Measurements from ENCODE around the gene IQGAP1. TPM values are rescaled to one million over a fixed set of nuclear protein-coding genes. Genes with fewer than 3 reads are reported as not detected.

Gene IQGAP1
- total RNA-seq, 3 donors from 2014 or later (not counting 1 experiment from before 2014, with no cell fraction given) = 431 to 493 (median 446) TPM

DNA sequence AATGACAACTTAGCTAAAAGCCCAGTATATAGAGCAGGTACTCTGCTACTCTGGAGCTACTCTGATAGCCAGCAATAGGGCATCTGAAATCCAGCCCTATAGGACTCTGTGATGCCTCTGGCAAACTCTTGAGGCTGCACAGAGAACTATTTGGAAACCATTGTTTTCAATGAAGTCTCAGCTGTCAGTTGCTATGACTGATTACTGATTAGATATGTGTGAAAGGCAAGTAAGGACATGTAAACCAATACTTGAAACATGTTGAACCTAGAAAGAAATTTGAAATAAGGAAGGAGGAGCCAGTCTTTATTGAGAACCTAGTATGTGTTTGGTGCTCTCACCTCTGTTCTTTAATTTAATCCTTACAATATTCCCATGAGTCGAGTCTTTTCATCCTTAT is 101.5 kb downstream of the IQGAP1 start:
- Histone ChIP-seq H3K27ac (ENCODE audit: low read length) (no peak overlapping the region), H3K27me3 (ENCODE audit: control insufficient read depth, insufficient read depth, low read length) (no peaks in the 10 kb centered on the region), H3K36me3 (ENCODE audit: control insufficient read depth, insufficient read depth, low read length) (peaks cover 89% of the 10 kb centered on the region), H3K9me3 (ENCODE audit: control insufficient read depth, insufficient read depth, low read length) (no peaks in the 10 kb centered on the region), H3K4me3 (ENCODE audit: low read length) (no peak overlapping the region), H3K4me1 (ENCODE audit: control insufficient read depth, insufficient read depth, low read length) (no peaks in the 10 kb centered on the region)
- no peaks in the 10 kb centered on the region for H3K9me3 Mint-ChIP-seq
- no peak for ATAC-seq
- TF ChIP-seq, protein P1, sequence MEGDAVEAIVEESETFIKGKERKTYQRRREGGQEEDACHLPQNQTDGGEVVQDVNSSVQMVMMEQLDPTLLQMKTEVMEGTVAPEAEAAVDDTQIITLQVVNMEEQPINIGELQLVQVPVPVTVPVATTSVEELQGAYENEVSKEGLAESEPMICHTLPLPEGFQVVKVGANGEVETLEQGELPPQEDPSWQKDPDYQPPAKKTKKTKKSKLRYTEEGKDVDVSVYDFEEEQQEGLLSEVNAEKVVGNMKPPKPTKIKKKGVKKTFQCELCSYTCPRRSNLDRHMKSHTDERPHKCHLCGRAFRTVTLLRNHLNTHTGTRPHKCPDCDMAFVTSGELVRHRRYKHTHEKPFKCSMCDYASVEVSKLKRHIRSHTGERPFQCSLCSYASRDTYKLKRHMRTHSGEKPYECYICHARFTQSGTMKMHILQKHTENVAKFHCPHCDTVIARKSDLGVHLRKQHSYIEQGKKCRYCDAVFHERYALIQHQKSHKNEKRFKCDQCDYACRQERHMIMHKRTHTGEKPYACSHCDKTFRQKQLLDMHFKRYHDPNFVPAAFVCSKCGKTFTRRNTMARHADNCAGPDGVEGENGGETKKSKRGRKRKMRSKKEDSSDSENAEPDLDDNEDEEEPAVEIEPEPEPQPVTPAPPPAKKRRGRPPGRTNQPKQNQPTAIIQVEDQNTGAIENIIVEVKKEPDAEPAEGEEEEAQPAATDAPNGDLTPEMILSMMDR (IDR thresholded peaks at IDR 0.05) = no peak
- no peak overlapping the region for H3K4me3 Mint-ChIP-seq
- peaks cover 45% of the 10 kb centered on the region for H3K36me3 Mint-ChIP-seq
- H3K27ac Mint-ChIP-seq = peak overlapping the region in 1 of 2 donors; percentile 22
- no peak for DNase-seq
- intact Hi-C loops (cut with micrococcal nuclease) = no loop called here
- peaks cover 5 to 16% of the 10 kb centered on the region in 2 donors for H3K4me1 Mint-ChIP-seq
- WGBS (ENCODE audit: insufficient coverage) = 100% methylated on average over 1 of the region's 1 CpG
- no peaks in the 10 kb centered on the region for H3K27me3 Mint-ChIP-seq (ENCODE audit: low read depth in 2 of 2)

DNA sequence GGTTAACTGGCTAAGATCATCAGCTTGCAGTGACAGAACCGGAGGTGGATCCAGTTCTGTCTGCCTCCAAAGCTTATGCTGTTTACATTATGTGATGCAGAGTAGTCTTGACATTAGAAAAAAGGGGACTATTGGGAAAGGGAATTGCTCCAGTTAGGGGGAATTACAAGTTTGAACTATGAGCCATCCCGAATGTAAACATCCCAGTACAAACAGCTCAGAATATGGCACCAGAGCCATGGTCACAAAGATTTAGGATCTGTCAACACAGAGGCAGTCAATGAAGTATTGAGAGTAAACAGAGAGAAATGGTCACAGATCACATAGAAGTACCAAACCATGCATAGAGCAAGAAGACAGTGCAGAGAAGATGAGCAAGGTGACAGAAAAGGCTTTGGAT is 101.9 kb downstream of the IQGAP1 start:
- peaks cover 49% of the 10 kb centered on the region for H3K36me3 Mint-ChIP-seq

DNA sequence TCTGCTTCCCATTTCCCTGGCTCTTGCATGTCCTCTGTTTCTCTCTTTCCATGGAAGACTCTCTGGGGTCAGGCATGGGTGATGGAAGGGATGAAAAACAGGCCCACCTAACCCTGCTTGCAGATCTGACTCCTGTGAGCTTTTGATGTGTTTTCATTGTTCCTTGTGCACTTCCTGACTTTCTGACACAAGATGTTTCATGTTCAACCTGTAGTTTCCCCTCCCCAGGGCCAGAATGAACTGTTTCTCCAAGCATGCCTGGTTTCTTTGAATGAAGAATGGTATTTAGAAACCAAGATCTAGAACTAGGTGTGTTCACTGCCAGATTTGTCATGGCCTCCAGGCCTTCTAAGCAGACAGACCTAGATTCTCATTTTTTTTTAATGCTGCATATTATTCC is 105.6 kb downstream of the IQGAP1 start:
- intact Hi-C loops (cut with micrococcal nuclease) = no loop called here
- Histone ChIP-seq H3K9me3 (ENCODE audit: control insufficient read depth, insufficient read depth, low read length) (no peaks in the 10 kb centered on the region), H3K27me3 (ENCODE audit: control insufficient read depth, insufficient read depth, low read length) (no peaks in the 10 kb centered on the region), H3K4me3 (ENCODE audit: low read length) (no peak overlapping the region), H3K4me1 (ENCODE audit: control insufficient read depth, insufficient read depth, low read length) (no peaks in the 10 kb centered on the region), H3K36me3 (ENCODE audit: control insufficient read depth, insufficient read depth, low read length) (peaks cover 91% of the 10 kb centered on the region), H3K27ac (ENCODE audit: low read length) (no peak overlapping the region)
- H3K36me3 Mint-ChIP-seq = peaks cover 50% of the 10 kb centered on the region
- TF ChIP-seq, protein P1 (IDR thresholded peaks at IDR 0.05) = no peak
- no peaks in the 10 kb centered on the region for H3K27me3 Mint-ChIP-seq (ENCODE audit: low read depth in 2 of 2)
- H3K9me3 Mint-ChIP-seq = no peaks in the 10 kb centered on the region
- DNase-seq (peak in 1 of 2 donors; percentile 20), ATAC-seq (no peak)
- no peak overlapping the region for H3K4me3 Mint-ChIP-seq
- H3K4me1 Mint-ChIP-seq = peaks cover 5 to 12% of the 10 kb centered on the region in 2 donors
- H3K27ac Mint-ChIP-seq = peak overlapping the region; percentile 66 to 73

More for the DNA sequence above, 101.9 kb downstream of the IQGAP1 start:
- intact Hi-C loops (cut with micrococcal nuclease) = no loop called here
- H3K27me3 ChIP-seq (ENCODE audit: control insufficient read depth, insufficient read depth, low read length) = no peaks in the 10 kb centered on the region
- no peaks in the 10 kb centered on the region for H3K9me3 ChIP-seq (ENCODE audit: control insufficient read depth, insufficient read depth, low read length)
- H3K4me1 Mint-ChIP-seq = peaks cover 5 to 16% of the 10 kb centered on the region in 2 donors
- no peak overlapping the region for H3K4me3 Mint-ChIP-seq
- WGBS (ENCODE audit: insufficient coverage) = 88% methylated on average over 1 of the region's 2 CpGs
- H3K4me3 ChIP-seq (ENCODE audit: low read length) = no peak overlapping the region
- TF ChIP-seq, protein P1 (IDR thresholded peaks at IDR 0.05) = no peak
- H3K4me1 ChIP-seq (ENCODE audit: control insufficient read depth, insufficient read depth, low read length) = no peaks in the 10 kb centered on the region
- no peak overlapping the region for H3K27ac ChIP-seq (ENCODE audit: low read length)
- no peaks in the 10 kb centered on the region for H3K27me3 Mint-ChIP-seq (ENCODE audit: low read depth in 2 of 2)
- H3K27ac Mint-ChIP-seq = peak overlapping the region in 1 of 2 donors; percentile 22
- H3K36me3 ChIP-seq (ENCODE audit: control insufficient read depth, insufficient read depth, low read length) = peaks cover 90% of the 10 kb centered on the region
- ATAC-seq (no peak), DNase-seq (no peak)
- H3K9me3 Mint-ChIP-seq = no peaks in the 10 kb centered on the region

DNA sequence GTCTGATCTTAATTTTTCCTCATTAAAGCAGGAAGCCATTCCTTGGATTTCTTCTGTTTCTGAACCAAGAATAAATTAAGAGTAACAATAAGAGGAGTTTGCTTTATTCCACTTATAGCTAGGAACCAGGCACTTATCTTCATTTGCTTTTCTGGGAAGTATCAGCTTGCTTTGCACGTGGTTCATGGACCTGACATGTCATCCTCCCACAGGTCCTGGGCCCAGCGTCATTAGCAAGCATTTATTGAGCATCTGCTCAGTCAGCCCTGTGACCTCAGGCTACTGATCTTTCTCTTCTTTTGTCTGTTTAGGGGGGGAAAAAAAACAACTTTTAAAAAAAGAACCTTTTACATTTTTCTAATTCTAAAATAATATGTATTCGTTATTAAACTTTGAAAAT is 107.0 kb downstream of the IQGAP1 start:
- DNase-seq = no peak
- Histone ChIP-seq H3K9me3 (ENCODE audit: control insufficient read depth, insufficient read depth, low read length) (no peaks in the 10 kb centered on the region), H3K27ac (ENCODE audit: low read length) (no peak overlapping the region), H3K4me1 (ENCODE audit: control insufficient read depth, insufficient read depth, low read length) (no peaks in the 10 kb centered on the region), H3K36me3 (ENCODE audit: control insufficient read depth, insufficient read depth, low read length) (peaks cover 94% of the 10 kb centered on the region), H3K27me3 (ENCODE audit: control insufficient read depth, insufficient read depth, low read length) (no peaks in the 10 kb centered on the region), H3K4me3 (ENCODE audit: low read length) (no peak overlapping the region)
- Mint-ChIP-seq H3K27ac (peak overlapping the region; percentile 66 to 73), H3K27me3 (ENCODE audit: low read depth in 2 of 2) (no peaks in the 10 kb centered on the region), H3K4me3 (no peak overlapping the region), H3K9me3 (no peaks in the 10 kb centered on the region), H3K4me1 (peaks cover 9 to 10% of the 10 kb centered on the region in 2 donors), H3K36me3 (peaks cover 49% of the 10 kb centered on the region)
- TF ChIP-seq, protein P1 (IDR thresholded peaks at IDR 0.05) = no peak
- no peak for ATAC-seq
- intact Hi-C loops (cut with micrococcal nuclease) = no loop called here
- WGBS (ENCODE audit: insufficient coverage) = 76% methylated on average over 2 of the region's 3 CpGs
